Panc1 (cell line): ENCODE data around the gene PPP1R18. TPM values are rescaled to one million over a fixed set of nuclear protein-coding genes. Genes with fewer than 3 reads are reported as not detected.

Experiments used
- ATAC-seq: fragments of 200-7000 bp; cut with Tn5 transposase; 2 replicates; pipeline ENCODE4 v1.9.1; 2020; ENCODE audit warnings: mild to moderate bottlenecking, moderate library complexity
- BruUV-seq: library from RNA; stranded (reverse); fragments of 400-500 nt; replicated peaks from 2 replicates; lab custom pipeline; 2021; lab: Mats Ljungman, UMichigan
- CTCF ChIA-PET: fragments of 300-600 bp; sonication (Branson Sonifier 250); formaldehyde crosslinking; loops from one replicate; lab custom pipeline; 2022; ENCODE audit warnings: antibody characterized with exemption; lab: Charles Lee
- POLR2A ChIA-PET: fragments of 300-600 bp; sonication (Branson Sonifier 250); formaldehyde crosslinking; loops from one replicate; lab custom pipeline; 2022; ENCODE audit warnings: antibody characterized with exemption; lab: Charles Lee
- DNase-seq: peaks from one replicate; pipeline ENCODE4 v3.0.0-alpha.2; 2010; ENCODE audit warnings: low read depth, low spot score
- H3K27ac ChIP-seq: 2 replicates; pipeline ENCODE4 v1.5.1; 2011; ENCODE audit warnings: mild to moderate bottlenecking, low read length, inconsistent platforms
- H3K27me3 ChIP-seq: fragments of 200-500 bp; sonication (Bioruptor generic); 2 replicates; pipeline ENCODE4 v1.6.0; 2014; ENCODE audit warnings: low read length, inconsistent platforms; ENCODE audit not compliant: control insufficient read depth, insufficient read depth
- H3K36me3 ChIP-seq: fragments of 200-500 bp; sonication (Bioruptor generic); 2 replicates; pipeline ENCODE4 v1.5.1; 2014; ENCODE audit warnings: inconsistent platforms, mild to moderate bottlenecking, low read length, moderate library complexity; ENCODE audit not compliant: control insufficient read depth, insufficient read depth
- H3K4me1 ChIP-seq: 2 replicates; pipeline ENCODE4 v1.5.1; 2011; ENCODE audit warnings: inconsistent platforms, mild to moderate bottlenecking, low read length, moderate library complexity; ENCODE audit not compliant: control insufficient read depth, insufficient read depth
- H3K4me3 ChIP-seq, 2 experiments: 2 replicates each; pipeline ENCODE4 v1.5.1; 2011 to 2012; ENCODE audit warnings: low read depth in 2 of 2, low read length in 2 of 2, mild to moderate bottlenecking in 2 of 2, inconsistent platforms in 1 of 2, moderate library complexity in 1 of 2
- H3K9me3 ChIP-seq: fragments of 200-500 bp; sonication (Bioruptor generic); 2 replicates; pipeline ENCODE4 v1.5.1; 2014; ENCODE audit warnings: low read depth, mild to moderate bottlenecking, inconsistent platforms, low read length, moderate library complexity; ENCODE audit not compliant: control insufficient read depth, insufficient read depth
- CTCF ChIP-seq: fragments of 450-650 bp; IDR thresholded peaks from 2 replicates; pipeline ENCODE4 v1.5.1; 2017; ENCODE audit warnings: mild to moderate bottlenecking
- POLR2AphosphoS5 ChIP-seq: IDR thresholded peaks from 2 replicates; pipeline ENCODE4 v1.6.1; 2012; ENCODE audit warnings: mild to moderate bottlenecking, low read depth, low read length, moderate library complexity
- REST ChIP-seq, 2 experiments: IDR thresholded peaks; 2 replicates each; pipeline ENCODE4 v1.6.1; 2011 to 2012; ENCODE audit warnings: low read depth in 2 of 2, control low read depth in 1 of 2, low read length in 1 of 2, mild to moderate bottlenecking in 1 of 2, moderate library complexity in 1 of 2; ENCODE audit not compliant: insufficient read depth in 1 of 2
- SIN3A ChIP-seq: IDR thresholded peaks from 2 replicates; pipeline ENCODE4 v1.6.1; 2012; ENCODE audit warnings: low read depth, mild to moderate bottlenecking, low read length, moderate library complexity, borderline replicate concordance; ENCODE audit not compliant: insufficient read depth
- TCF7L2 ChIP-seq: IDR thresholded peaks from 2 replicates; pipeline ENCODE4 v1.6.1; 2011; ENCODE audit warnings: mild to moderate bottlenecking, low read depth, low read length, inconsistent platforms
- in situ Hi-C: cut with HindIII; loops from 2 replicates; pipeline ENCODE4 v1.10.0; 2016; ENCODE audit warnings: low sequenced_read_pairs, low pct_unique_long_range_greater_than_20kb
- intact Hi-C: fragments of 100-400 bp; cut with micrococcal nuclease; formaldehyde crosslinking; loops from one replicate; pipeline ENCODE4 v1.10.0; 2022; ENCODE audit not compliant: unreplicated experiment
- total RNA-seq: library from RNA; stranded (reverse); gene quantifications from one replicate; pipeline ENCODE4 v1.2.1, GENCODE V29; 2021; ENCODE audit not compliant: unreplicated experiment

PPP1R18 gene
- total RNA-seq, 1 experiment from 2014 or later, result 55.3 TPM

GRCh38 chr6:30709101-30709868 lies 22.8 kb upstream of the PPP1R18 start:
- CTCF ChIA-PET, result no interaction called here
- no peak for ATAC-seq
- BruUV-seq, result no TSS peak
- DNase-seq, result no peak
- H3K4me1 ChIP-seq, result peaks cover 11% of the 10 kb centered on the region
- in situ Hi-C loops (no loop called here), intact Hi-C loops (no loop called here)
- no peak for TF ChIP-seq SIN3A
- TF ChIP-seq POLR2AphosphoS5, result no peak
- no peak for TF ChIP-seq REST (IDR thresholded peaks at IDR 0.05; ENCODE audit: insufficient read depth in 1 of 2, low read depth in 2 of 2, low read length in 1 of 2)
- TF ChIP-seq TCF7L2, result no peak
- TF ChIP-seq CTCF, result no peak
- no peak overlapping the region for H3K27ac ChIP-seq
- POLR2A ChIA-PET, result interaction anchor here (0.7 kb wide), 1 partner anchor 108 kb away, joined by 3 read pairs; no protein-coding TSS in a partner anchor
- no peak overlapping the region for H3K4me3 ChIP-seq
- H3K27me3 ChIP-seq, result no peaks in the 10 kb centered on the region
- no peaks in the 10 kb centered on the region for H3K9me3 ChIP-seq
- H3K36me3 ChIP-seq, result no peaks in the 10 kb centered on the region

- TF ChIP-seq TCF7L2, result no peak
- TF ChIP-seq REST (IDR thresholded peaks at IDR 0.05; ENCODE audit: insufficient read depth in 1 of 2, low read depth in 2 of 2, low read length in 1 of 2), result no peak
- TF ChIP-seq CTCF, result no peak
- no peak for TF ChIP-seq SIN3A
- TF ChIP-seq POLR2AphosphoS5, result 0 out of 2 replicates have a peak, but pooled peaks have one; percentile 31
- Histone ChIP-seq H3K9me3 (no peaks in the 10 kb centered on the region), H3K27ac (peak overlapping the region; percentile 44; the same call in 1 of the 2 replicates), H3K4me1 (peaks cover 11% of the 10 kb centered on the region), H3K27me3 (no peaks in the 10 kb centered on the region), H3K4me3 (no peak overlapping the region), H3K36me3 (no peaks in the 10 kb centered on the region)
- ATAC-seq, result peak; percentile 44
- intact Hi-C loops (no loop called here), in situ Hi-C loops (no loop called here)
- BruUV-seq, result TSS peak; percentile 48
- no peak for DNase-seq
- POLR2A ChIA-PET, result interaction anchor here (0.7 to 1.3 kb wide), 2 partner anchors 10 to 838 kb away, joined by 3 to 5 read pairs; partner anchors contain the start of gene MDC1
- CTCF ChIA-PET, result no interaction called here
Observed at GRCh38 chr6:30707281-30707850, 20.9 kb upstream of the PPP1R18 start.
